Stomach (tissue), 4 donors: Measurements from ENCODE around the gene GRIA1.

Source experiments
- CTCF ChIP-seq, 7 experiments: fragments of 450-650 bp in 4 of 7; fragments of 200-600 bp in 3 of 7; sonication (generic) in 3 of 7; IDR thresholded peaks; one replicate each; pipeline ENCODE4 v1.5.1; 2016 to 2019; ENCODE audit warnings: antibody characterized with exemption in 7 of 7, control low read depth in 2 of 7, mild to moderate bottlenecking in 1 of 7
- EP300 ChIP-seq: sonication (generic); formaldehyde crosslinking; IDR thresholded peaks from one replicate; pipeline ENCODE4 v1.6.1; 2017; ENCODE audit warnings: antibody characterized with exemption
- POLR2A ChIP-seq, 4 donors: fragments of 450-650 bp; IDR thresholded peaks; one replicate each; pipeline ENCODE4 v1.6.1; 2016; ENCODE audit warnings: antibody characterized with exemption in 4 of 4, control low read depth in 2 of 4, mild to moderate bottlenecking in 1 of 4, moderate library complexity in 1 of 4
- POLR2AphosphoS5 ChIP-seq, 3 donors: sonication (generic); formaldehyde crosslinking; IDR thresholded peaks; one replicate each; pipeline ENCODE4 v1.6.1; 2016; ENCODE audit warnings: antibody characterized with exemption in 3 of 3

GRCh38 chr5:153774686-153775085 is 284.2 kb downstream of the GRIA1 start:
- TF ChIP-seq CTCF (IDR thresholded peaks at IDR 0.05): no peak
- no peak for TF ChIP-seq POLR2AphosphoS5 (IDR thresholded peaks at IDR 0.05)
- TF ChIP-seq EP300: no peak
- TF ChIP-seq POLR2A (IDR thresholded peaks at IDR 0.05): no peak
